Kidney tubule cell (primary cell): ENCODE data around the gene OAS3.
A peak's percentile ranks its signal among the peaks of the same experiment; 100 is the strongest.

Experiments used
- DNase-seq: peaks from one replicate; pipeline ENCODE4 v3.0.0-alpha.2; 2018; ENCODE audit warnings: low spot score

The OAS3 gene

DNA sequence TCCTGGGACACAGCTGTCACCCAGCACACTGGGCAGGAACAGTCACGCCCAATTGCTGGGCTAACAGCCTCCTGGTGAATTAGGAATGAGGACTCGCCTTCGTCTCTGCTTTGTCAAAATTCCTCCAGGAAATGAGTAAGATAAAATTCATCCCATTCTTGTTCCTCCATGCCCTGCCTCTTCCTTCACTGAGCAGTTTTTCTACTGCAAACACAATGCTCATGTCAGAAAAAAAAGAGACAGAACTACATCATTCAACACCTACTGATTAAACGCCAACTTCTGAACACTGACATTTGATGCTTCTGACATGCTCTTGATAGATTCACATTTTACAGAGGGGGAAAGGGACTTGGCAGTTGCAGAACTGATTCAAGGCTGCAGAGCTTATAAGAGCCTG, 80.8 kb downstream of the OAS3 start:
- peak; percentile 60 for DNase-seq

DNA sequence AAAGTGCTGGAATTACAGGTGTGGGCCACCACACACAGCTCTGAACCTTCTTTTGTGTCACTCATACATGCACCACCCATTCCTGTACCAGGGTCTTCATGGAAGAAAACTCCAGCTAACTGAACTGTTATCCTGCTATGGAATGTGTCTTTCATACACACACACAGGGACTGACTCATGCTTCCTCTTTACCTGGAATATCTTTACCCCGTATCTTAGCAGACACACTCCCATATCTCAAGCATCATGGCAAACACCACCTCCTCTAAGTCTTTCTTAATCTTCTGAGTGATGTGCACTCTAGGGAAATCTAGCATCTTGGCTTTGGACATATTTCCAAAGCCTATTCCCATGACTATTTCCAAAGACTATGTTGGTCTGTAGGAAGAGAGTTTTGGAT, 83.2 kb downstream of the OAS3 start:
- DNase-seq: no peak
